Erythroblast (primary cell): ENCODE data around the gene SLC16A1.
"Not testable (repeated sequence)": the region's sequence is repeated elsewhere in the genome, so short reads cannot be mapped to it uniquely, and the experiment has no call there.

ENCODE experiments used
- DNase-seq, 2 experiments: peaks; one replicate each; lab custom pipeline; 2025; lab: John Stamatoyannopoulos, UW
- GATA1 ChIP-seq: IDR thresholded peaks from 2 replicates; pipeline ENCODE4 v1.6.1; 2011; ENCODE audit warnings: low read depth, mild to moderate bottlenecking, control low read depth, low read length, moderate library complexity
- POLR2A ChIP-seq: IDR thresholded peaks from 2 replicates; pipeline ENCODE4 v1.6.1; 2011; ENCODE audit warnings: mild to moderate bottlenecking, low read length

The SLC16A1 gene

GRCh38 chr1:112896783-112897182, 59.2 kb downstream of the SLC16A1 start:
- DNase-seq = no peak

GRCh38 chr1:112894561-112895011, 61.4 kb downstream of the SLC16A1 start:
- DNase-seq = no peak
- TF ChIP-seq POLR2A (no peak), GATA1 (no peak)

More at GRCh38 chr1:112896783-112897182, 59.2 kb downstream of the SLC16A1 start:
- TF ChIP-seq GATA1 (no peak), POLR2A (no peak)

GRCh38 chr1:112894010-112894292, 62.0 kb downstream of the SLC16A1 start:
- TF ChIP-seq GATA1 (no peak), POLR2A (no peak)
- DNase-seq = no peak

- TF ChIP-seq POLR2A (no peak), GATA1 (no peak)
- DNase-seq = peak; percentile 54 to 90
Measured at GRCh38 chr1:112893288-112894009, 62.5 kb downstream of the SLC16A1 start.

GRCh38 chr1:112889906-112890305, 66.1 kb downstream of the SLC16A1 start:
- DNase-seq = not testable (repeated sequence)

GRCh38 chr1:112889052-112889768, 66.8 kb downstream of the SLC16A1 start:
- TF ChIP-seq GATA1 (no peak), POLR2A (no peak)
- DNase-seq = no peak

- TF ChIP-seq POLR2A = no peak
- TF ChIP-seq GATA1 = no peak
- DNase-seq = peak in 1 of 2 experiments; percentile 40
Measured at GRCh38 chr1:112888630-112889029, 67.4 kb downstream of the SLC16A1 start.

- DNase-seq = no peak
- no peak for TF ChIP-seq GATA1
- no peak for TF ChIP-seq POLR2A
Measured at GRCh38 chr1:112887599-112888283, 68.3 kb downstream of the SLC16A1 start.

GRCh38 chr1:112884996-112885395, 71.0 kb downstream of the SLC16A1 start:
- not testable (repeated sequence) for DNase-seq

- DNase-seq = no peak
- TF ChIP-seq GATA1 (no peak), POLR2A (no peak)
Measured at GRCh38 chr1:112882271-112882744, 73.7 kb downstream of the SLC16A1 start.

GRCh38 chr1:112881742-112882127, 74.3 kb downstream of the SLC16A1 start:
- TF ChIP-seq GATA1 (no peak), POLR2A (no peak)
- peak in 1 of 2 experiments; percentile 26 for DNase-seq

GRCh38 chr1:112879834-112880233, 76.2 kb downstream of the SLC16A1 start:
- DNase-seq = no peak
- no peak for TF ChIP-seq GATA1
- TF ChIP-seq POLR2A = no peak

GRCh38 chr1:112878321-112878720, 77.7 kb downstream of the SLC16A1 start:
- TF ChIP-seq POLR2A (no peak), GATA1 (no peak)
- no peak for DNase-seq

GRCh38 chr1:112877750-112878149, 78.2 kb downstream of the SLC16A1 start:
- TF ChIP-seq POLR2A (no peak), GATA1 (no peak)
- no peak for DNase-seq

- no peak for DNase-seq
- no peak for TF ChIP-seq GATA1
- TF ChIP-seq POLR2A = no peak
Measured at GRCh38 chr1:112876315-112876714, 79.7 kb downstream of the SLC16A1 start.
